HG02981 (cell line): ENCODE data around the gene ELAVL1.
"Not testable (repeated sequence)": the region's sequence is repeated elsewhere in the genome, so short reads cannot be mapped to it uniquely, and the experiment has no call there.

Experiments used
- ATAC-seq: cut with Tn5 transposase; IDR thresholded peaks from one replicate; pipeline ENCODE4 v1.9.1; 2021; ENCODE audit warnings: mild to moderate bottlenecking, moderate library complexity; ENCODE audit not compliant: unreplicated experiment

Gene ELAVL1

DNA sequence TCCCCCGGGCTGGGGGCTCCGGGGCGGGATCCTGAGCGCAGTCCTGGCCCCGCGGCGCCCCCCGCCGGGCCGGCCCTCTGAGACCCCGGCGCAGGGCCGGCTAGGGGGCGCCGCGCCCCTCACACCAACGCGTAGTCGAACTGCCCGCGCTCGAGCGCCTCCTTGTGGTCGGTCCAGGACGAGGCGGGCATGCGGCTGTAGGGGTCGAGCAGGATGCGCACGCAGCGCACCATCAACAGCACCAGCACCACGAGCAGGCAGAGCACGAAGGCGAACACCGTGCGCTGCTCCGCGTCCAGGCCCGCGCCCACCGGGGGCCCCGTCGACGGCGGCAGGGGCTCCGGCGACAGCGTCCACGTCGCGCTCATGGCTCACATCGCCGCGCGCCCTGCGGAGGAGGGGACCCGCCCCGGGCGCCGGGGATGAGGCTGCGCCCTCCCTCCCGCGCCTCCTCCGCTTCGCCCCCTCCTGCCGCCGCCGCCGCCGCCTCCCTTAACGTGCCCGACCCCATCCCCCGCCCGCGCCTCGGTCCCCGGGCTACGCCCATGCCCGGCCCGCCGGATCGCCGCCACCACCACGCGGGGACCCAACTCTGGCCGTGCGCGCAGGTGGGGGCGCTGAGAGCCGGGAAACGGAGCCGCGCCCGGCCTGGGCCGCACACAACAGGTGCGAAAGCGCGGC, 80.1 kb downstream of the ELAVL1 start:
- no peak for ATAC-seq

DNA sequence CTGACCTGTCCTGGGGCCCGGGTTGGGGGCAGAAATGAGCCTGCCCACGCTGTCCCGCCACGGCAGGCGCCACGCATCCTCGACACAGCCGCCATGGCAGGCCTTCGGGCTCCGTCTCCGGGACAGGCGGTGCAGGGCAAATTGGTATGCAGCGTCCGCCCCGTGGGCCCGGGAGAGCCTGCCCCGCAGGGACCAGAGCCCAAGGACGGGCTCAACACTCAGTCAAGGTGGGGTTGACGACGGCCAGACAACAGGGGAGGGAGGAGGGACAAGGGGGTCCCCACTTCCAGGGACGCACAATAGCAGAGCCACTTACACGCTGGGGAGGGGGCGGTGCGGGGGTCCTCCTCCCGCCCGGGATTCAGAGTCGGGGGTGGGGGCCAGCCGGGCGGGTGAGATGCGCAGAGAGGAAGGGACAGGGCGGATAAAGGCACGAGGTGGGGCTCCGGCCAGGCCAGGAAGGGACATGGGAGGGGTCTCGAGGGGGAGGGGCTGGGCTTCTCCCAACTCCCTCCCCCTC, 80.7 kb downstream of the ELAVL1 start:
- no peak for ATAC-seq

DNA sequence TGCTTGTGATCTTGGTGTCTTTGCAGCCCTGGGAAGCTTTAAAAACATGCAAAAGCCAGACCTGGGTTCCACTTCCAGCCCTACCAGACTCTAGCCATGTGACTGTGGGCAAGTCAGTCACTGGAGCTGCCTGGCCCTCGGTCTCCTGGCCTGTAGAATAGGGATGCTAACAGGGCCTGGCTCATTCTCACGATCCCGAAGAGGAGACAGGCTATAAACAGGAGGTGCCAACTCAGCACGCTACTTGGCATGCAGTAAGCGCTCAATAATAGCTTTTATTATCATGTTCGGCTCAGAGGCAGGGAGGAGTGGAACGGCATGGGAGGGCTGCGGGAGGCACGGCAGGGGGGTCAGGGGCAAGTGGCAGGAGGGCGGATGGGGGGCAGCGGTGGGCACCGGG, 81.2 kb downstream of the ELAVL1 start:
- no peak for ATAC-seq

DNA sequence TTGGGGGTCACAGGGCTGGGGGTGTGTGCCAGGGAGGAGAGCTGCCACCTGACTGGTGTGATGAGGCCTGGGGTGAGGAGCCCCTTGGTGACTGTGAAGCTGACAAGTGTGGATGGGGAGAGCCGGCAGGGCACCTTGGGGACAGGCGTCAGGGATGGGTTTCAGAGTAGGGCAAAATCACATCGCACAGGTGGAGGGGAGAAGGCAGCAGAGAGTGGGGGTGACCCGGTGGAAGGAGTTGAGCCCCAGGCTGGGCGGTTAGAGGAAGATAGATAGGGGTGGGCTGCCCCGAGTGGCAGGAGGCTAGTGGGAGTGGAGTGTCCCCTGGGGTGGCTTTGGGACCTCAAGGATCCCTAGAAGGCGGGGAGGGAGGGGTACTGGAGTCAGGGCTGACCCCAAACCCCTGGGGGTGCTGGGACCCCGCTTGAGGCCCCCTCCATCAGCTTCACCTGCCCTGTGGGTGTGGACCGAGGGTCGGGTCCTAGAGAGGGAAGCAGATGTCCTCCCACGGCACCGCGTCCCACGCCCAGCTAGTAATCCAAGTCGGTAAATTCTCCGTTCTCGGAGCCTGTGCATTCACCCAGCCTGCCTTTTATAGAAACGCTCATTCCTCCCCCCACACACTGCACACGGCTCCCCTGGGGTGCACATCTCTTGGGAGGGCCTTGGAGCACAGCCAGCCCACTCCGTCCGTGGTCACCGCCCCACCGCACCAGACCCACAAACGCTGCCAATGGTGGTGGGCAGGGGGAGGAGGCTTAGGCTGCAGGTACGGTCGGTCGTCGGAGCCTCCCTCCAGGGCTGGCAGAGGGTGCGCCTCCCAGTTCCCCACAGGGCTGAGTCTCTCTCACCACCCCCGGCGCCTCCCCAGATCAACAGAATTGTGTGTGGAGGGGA, 81.9 kb downstream of the ELAVL1 start:
- no peak for ATAC-seq

DNA sequence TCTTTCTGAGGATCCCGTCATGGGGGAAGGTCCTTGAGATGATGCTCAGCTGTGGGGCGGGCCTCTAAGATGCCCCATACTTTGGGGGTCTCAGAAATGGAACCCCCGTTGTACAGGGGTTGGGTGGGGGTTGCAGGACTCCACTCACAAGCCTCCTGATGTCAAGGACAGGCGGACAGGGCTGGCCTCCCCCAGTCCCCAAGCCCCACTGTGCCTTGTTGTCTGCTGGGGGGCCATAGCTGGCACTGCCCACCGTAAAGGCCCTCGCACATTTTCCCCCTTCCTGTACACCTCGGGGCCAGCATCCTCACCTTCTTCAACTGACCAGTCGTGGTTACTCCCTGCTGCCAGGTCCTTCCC, 82.6 kb downstream of the ELAVL1 start:
- ATAC-seq: no peak

DNA sequence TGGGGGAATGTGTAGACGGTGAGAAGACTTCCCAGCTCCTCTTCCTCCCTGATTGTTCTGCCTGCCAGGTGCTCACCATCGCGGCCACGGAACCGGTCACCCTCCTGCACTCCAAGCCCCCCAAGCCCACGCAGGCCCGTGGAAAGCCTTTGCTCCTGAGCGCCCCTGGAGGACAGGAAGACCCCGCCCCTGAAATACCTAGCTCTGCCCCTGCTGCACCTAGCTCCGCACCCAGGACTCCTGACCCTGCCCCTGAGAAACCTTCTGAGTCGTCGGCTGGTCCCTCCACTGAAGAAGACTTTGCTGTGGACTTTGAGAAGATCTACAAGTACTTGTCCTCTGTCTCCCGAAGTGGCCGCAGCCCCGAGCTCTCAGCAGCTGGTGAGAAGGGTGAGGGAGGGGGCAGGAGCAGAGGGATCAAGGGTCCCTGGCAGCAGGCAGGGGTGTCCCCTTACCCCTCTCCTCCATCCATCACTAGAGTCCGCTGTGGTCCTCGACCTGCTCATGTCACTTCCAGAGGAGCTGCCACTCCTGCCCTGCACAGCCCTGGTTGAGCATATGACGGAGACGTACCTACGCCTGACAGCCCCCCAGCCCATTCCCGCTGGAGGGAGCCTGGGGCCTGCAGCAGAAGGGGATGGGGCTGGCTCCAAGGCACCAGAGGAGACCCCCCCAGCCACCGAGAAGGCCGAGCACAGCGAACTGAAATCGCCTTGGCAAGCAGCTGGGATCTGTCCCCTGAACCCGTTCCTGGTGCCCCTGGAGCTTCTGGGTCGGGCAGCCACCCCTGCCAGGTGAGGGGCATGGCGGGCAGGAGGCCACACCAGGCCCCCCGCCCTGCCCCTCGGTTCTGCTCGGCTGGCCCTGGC, 83.2 kb downstream of the ELAVL1 start:
- no peak for ATAC-seq

DNA sequence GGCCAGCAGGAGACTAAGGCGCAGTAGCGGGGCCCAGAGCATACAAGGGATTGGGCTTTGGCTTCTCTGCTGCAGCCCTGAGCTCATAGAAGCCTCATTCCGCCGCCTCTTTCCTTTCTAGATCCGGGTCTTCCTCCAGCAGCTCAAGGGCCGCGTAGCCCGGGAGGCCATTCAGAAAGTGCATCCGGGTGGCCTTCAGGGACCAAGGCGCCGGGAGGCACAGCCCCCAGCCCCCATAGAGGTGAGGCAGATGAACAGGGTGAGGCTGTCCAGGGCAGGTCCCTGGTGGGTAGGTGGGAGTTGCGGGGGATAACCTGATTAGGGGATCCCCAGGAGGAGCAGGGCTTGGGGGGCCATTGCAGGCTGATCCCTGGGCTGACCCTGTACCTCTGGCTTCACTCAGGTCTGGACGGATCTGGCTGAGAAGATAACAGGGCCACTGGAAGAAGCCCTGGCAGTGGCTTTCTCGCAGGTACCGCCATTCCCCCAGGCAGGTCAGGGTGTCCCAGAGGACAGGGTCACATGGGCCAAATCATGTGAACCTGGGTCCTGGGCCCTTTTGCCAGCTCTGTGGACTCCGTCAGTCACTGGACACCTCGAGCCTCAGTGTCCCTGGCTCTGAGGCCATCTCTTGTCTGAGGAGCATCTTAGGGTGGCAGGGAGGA, 84.0 kb downstream of the ELAVL1 start:
- ATAC-seq: no peak

DNA sequence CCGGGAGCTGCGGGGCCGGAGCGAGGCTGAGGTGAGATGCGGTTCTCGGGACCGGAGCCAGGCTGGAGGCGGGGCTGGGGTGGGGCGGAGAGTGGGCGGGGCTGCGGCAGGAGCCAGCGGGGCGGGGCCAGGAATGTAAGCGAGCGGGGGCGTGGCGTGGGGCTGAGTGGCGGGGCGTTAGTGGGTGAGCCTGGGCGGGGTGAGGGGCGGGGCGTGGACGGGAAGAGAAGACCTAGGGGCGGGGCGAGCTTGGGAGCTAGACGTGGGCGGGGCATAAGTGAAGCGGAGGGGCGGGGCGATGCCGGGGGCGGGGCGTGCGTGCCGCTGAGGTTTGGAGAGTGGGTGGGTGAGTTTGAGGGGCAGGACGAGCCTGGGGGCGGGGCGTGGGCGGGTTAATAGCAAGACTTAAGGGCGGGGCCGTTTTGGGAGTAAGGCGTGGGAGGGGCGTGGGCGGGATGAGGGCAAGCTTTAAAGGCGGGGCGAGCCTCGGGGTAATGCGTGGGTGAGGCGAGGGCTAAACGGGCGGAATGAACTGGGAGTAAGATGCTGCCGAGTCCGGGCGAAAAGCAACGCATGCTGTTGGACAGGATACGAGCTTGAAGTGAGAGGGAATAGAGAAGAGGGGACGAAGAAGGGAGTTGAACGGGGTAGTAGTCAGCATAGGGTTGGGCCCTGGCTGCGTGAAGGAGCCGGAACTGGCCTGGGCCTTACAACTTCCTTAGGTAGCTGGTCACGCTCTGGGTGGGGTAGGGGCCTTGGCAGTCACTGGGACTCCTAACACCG, 84.7 kb downstream of the ELAVL1 start:
- ATAC-seq: peak; percentile 37

DNA sequence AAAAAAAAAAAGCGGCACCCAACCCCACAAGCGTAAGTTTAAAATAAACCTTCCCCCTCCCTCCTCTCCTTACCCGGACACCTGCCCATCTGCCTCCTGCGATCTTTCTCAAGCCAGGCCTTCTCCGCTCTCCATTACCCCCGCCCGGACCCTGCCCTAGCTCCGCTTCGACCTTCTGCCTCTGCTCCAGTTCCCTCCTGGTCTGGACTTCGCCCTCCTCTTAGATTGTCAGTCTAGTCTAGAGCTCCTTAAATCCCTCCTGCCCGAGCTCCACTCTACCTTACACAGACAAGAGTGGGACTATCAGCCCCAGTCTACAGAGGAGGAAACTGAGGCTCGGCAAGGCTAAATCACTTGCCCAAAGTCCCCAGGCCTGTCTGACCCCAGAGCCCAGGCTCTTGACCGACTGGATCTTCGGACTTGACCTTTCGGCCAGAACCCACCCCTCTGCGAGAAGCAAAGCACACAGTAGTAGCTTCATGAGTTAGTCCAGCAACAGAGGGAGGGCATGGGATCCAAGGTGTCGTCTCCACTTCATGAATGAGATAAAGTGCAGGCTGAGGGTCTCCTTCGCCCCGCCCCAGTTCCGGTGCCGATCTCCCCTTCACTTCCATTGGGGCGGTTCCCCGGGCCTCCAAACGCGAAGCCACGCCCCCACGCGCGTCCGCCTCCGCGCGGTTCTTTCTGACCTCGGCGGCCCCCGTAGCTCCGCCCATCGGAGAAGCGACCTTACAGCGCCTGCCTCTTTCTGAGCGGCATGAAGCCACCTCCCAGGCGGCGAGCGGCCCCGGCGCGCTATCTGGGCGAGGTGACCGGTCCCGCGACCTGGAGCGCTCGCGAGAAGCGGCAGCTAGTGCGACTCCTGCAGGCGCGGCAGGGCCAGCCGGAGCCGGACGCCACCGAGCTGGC, 85.6 kb downstream of the ELAVL1 start, which contains the start of gene SNAPC2:
TSS of gene SNAPC2 (plus strand) at position 729 of the 909 bp plus-strand sequence. CDS start at position 758, 29 bp downstream.
- peak; percentile 50 for ATAC-seq

DNA sequence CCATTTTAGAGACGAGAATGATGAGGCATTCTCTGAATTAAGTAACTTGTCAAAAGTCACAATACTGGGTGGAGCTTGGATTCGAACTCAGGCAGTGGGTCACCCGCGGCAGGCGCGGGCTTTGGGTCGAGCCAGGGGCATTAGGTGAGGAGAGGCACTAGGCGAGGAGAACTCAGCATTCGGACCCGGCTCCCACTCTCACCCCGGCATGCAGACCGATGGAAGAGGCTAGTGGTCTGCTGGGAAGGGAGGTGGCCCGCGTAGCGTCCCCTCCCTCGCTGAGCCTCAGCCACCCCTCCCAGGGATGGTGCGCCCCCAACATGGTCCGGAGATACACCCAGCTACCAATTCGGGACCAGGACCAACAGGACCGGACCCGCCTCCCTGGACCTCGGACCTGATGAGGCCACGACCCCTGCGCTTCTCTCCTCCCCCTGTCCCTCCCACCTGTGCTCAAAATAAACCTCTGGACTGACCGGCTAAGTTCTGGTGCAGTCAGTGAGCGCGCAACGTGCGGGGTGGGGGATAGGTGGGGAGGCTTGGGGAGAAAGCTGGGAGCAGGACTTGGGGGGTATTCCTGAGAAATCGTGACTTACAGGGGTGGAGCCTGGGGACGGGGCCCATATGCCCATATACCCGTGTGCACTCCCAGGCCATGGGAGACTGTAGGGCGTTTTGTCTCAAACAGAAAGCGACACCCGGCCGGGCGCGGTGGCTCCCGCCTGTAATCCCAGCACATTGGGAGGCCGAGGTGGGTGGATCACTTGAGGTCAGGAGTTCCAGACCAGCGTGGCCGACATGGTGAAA, 86.6 kb downstream of the ELAVL1 start:
- no peak for ATAC-seq

DNA sequence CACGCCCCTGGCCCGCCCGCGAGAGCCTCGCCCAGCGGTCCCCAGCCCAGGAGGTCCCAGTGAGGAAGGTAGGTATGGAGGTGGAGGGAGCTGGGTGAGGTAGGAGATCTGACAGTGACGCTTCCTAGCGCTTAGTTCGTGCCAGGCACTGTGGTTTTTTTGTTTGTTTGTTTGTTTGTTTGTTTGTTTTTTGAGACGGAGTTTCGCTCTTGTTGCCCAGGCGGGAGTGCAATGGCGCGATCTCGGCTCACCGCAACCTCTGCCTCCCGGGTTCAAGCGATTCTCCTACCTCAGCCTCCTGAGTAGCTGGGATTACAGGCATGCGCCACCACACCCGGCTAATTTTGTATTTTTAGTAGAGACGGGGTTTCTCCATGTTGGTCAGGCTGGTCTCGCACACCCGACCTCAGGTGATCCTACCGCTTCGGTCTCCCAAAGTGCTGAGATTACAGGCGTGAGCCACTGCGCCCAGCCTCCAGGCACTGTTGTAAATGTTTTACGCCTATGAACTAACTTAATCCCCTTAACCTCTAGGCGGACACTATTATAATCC, 87.3 kb downstream of the ELAVL1 start:
- not testable (repeated sequence) for ATAC-seq

DNA sequence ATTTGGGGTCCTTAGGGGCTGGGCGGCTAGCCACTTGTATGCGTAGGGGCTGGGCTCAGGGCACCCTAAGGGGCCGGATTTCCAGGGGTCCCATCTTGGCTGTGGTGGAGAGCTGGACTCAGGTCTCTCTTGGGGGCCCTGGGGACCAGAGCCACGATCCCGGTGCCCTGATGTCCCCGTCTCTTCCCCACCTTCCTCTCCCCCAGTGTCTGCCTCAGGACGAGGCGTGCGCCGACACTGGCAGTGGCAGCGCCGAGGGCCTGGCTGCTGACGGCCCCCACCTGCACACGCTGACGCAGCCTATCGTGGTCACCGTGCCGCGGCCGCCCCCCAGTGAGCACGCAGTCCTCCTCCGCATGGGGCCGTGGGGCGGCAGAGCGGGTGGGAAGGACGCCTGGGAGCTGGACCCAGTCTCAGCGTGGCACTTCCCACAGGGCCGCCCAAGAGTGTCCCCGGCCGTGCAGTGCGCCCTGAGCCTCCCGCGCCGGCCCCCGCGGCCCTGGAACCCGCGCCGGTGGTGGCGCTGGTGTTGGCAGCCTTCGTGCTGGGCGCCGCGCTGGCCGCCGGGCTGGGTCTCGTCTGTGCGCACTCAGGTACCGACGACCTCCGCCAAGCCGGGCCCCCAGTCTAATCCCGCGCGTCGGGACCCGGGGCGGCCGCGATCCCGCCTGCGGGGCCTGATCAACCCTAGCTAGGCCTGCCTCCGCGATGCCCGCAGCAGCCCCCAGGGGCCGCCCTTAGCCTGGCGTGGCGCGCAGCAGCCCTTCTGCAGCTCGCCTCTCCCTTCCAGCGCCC, 88.0 kb downstream of the ELAVL1 start:
- ATAC-seq: no peak

DNA sequence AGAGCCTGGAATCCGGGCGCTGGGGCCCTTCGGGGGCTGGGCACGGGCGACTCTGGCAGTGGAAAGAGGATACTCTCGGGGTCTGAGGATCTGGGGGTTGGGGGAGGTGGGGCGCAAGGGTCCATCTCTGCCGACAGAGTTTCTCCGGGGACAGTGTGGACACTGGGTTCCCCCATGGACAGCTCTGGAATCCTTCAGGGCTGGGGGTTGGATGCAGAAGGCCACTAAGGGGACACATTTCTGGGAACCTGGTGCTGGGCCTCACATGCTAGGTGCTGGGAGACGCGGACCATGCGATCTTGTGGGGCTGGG, 88.5 kb downstream of the ELAVL1 start:
- ATAC-seq: no peak

DNA sequence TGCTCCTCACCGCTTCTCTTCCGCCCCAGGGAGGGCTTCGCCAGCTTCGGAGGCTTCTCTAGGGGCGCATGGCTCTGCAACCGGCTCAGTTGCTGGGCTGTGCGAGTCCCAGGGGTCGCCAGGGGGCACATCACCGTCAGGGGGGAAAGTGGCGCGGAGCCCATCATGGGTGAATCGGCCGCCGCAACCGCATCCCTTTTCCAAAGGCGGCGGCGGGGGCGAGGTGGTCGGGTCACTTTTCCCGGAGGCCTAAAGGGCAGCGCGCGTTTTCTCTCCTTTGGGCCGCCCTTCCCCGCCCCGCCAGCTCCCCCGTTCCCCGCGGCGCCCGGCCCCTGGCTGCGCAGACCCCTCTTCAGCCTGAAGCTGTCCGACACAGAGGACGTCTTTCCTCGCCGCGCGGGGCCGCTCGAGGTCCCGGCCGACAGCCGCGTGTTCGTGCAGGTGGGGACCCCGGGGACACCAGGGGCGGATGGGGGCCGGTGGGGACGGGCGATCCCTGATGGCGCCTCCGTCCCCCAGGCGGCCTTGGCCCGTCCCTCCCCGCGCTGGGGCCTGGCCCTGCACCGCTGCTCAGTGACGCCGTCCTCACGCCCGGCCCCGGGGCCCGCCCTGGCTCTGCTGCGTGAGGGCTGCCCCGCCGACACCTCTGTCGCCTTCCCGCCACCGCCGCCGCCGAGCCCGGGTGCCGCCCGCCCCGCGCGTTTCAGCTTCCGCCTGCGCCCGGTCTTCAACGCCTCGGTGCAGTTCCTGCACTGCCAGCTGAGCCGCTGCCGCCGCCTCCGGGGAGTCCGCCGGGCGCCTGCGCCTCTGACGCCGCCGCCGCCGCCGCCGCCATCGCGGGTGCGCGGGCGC, 89.1 kb downstream of the ELAVL1 start:
- no peak for ATAC-seq

DNA sequence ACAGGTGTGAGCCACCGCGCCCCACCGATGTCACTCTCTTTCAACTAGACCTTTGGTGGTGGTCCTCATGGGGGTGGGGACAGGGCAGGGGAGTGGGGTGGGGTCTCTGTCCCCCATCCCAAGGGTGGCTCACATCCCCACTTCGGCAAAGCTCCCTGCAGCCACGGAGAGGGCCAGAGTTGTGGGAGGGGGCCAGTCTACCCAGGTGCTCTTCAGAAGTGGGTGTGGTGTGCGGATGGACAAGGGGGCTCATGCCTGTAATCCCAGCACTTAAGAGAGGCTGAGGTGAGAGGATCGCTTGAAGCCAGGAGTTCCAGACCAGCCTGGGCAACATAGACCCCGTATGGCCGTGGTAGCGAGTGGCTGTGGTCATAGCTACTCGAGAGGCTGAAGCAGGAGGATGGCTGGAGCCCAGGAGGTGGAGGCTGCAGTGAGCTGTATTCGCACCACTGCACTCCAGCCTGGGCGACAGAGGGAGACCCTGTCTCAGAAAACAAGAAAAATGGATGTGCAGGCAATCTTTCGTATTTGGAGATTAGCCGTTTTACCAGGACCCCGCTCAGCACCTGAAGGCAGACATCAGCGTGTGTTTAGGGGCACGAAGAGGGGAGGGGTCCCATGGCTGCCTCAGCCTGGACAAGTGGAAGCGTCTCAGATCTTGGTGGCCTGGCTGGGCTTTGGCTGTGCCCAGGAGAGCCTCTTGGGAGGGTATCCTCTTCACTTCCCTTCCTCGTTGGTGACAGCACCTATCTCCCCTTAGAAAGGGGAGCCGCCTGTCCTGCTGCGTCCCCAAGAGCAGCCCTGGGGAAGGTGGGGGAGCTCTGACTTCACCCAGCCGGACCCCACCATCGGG, 90.0 kb downstream of the ELAVL1 start:
- ATAC-seq: no peak
